Suprapubic skin (tissue), 4 donors: ENCODE data around the gene IL17RD.

ENCODE experiments used
- EP300 ChIP-seq: sonication (generic); formaldehyde crosslinking; IDR thresholded peaks from one replicate; pipeline ENCODE4 v1.6.1; 2017; ENCODE audit warnings: antibody characterized with exemption
- POLR2A ChIP-seq, 2 donors: fragments of 450-650 bp; IDR thresholded peaks; one replicate each; pipeline ENCODE4 v1.6.1; 2017; ENCODE audit warnings: antibody characterized with exemption in 2 of 2, mild to moderate bottlenecking in 2 of 2, moderate library complexity in 2 of 2
- POLR2AphosphoS5 ChIP-seq, 3 donors: sonication (generic); formaldehyde crosslinking; IDR thresholded peaks; one replicate each; pipeline ENCODE4 v1.6.1; 2017; ENCODE audit warnings: antibody characterized with exemption in 3 of 3
- TF ChIP-seq, protein P1 (sequence below), 2 donors: fragments of 200-600 bp in 1 of 2; fragments of 450-650 bp in 1 of 2; sonication (generic) in 1 of 2; IDR thresholded peaks; one replicate each; pipeline ENCODE4 v1.5.1; 2016 to 2019; ENCODE audit warnings: antibody characterized with exemption in 2 of 2, mild to moderate bottlenecking in 1 of 2, moderate library complexity in 1 of 2

GRCh38 chr3:57057351-57057750 lies 107.8 kb downstream of the IL17RD start:
- TF ChIP-seq, protein P1, sequence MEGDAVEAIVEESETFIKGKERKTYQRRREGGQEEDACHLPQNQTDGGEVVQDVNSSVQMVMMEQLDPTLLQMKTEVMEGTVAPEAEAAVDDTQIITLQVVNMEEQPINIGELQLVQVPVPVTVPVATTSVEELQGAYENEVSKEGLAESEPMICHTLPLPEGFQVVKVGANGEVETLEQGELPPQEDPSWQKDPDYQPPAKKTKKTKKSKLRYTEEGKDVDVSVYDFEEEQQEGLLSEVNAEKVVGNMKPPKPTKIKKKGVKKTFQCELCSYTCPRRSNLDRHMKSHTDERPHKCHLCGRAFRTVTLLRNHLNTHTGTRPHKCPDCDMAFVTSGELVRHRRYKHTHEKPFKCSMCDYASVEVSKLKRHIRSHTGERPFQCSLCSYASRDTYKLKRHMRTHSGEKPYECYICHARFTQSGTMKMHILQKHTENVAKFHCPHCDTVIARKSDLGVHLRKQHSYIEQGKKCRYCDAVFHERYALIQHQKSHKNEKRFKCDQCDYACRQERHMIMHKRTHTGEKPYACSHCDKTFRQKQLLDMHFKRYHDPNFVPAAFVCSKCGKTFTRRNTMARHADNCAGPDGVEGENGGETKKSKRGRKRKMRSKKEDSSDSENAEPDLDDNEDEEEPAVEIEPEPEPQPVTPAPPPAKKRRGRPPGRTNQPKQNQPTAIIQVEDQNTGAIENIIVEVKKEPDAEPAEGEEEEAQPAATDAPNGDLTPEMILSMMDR (IDR thresholded peaks at IDR 0.05): no peak
- TF ChIP-seq POLR2A (IDR thresholded peaks at IDR 0.05) (no peak), EP300 (no peak), POLR2AphosphoS5 (IDR thresholded peaks at IDR 0.05) (no peak)
